ENCODE measurements around the gene PAIP2. TPM values are rescaled to one million over a fixed set of nuclear protein-coding genes. Genes with fewer than 3 reads are reported as not detected.
"Not testable (repeated sequence)": the region's sequence is repeated elsewhere in the genome, so short reads cannot be mapped to it uniquely, and the experiment has no call there.

Gene PAIP2
- total RNA-seq, 1 experiment from 2014 or later = 79.4 TPM

GRCh38 chr5:139308797-139309196 is 32.9 kb upstream of the PAIP2 start:
- peaks cover 8% of the 10 kb centered on the region; the same call in 1 of the 2 replicates for H3K36me3 ChIP-seq (ENCODE audit: control insufficient read depth, insufficient read depth, low read length)
- DNase-seq (ENCODE audit: low read depth, low spot score) (no peak), ATAC-seq (no peak)
- ChIA-PET POLR2A (no interaction called here), CTCF (no interaction called here)
- intact Hi-C loops (cut with micrococcal nuclease; ENCODE audit: unreplicated experiment) = no loop called here
- in situ Hi-C loops (cut with HindIII; ENCODE audit: low pct_unique_long_range_greater_than_20kb, low sequenced_read_pairs) = no loop called here
- peaks cover 63% of the 10 kb centered on the region for H3K4me1 ChIP-seq (ENCODE audit: control insufficient read depth, insufficient read depth, low read length)
- no peaks in the 10 kb centered on the region for H3K9me3 ChIP-seq (ENCODE audit: control insufficient read depth, insufficient read depth, low read depth, low read length)
- TF ChIP-seq POLR2AphosphoS5 (IDR thresholded peaks at IDR 0.05; ENCODE audit: low read depth, low read length) (no peak), CTCF (IDR thresholded peaks at IDR 0.05) (no peak), SIN3A (IDR thresholded peaks at IDR 0.05; ENCODE audit: borderline replicate concordance, insufficient read depth, low read depth, low read length) (no peak)
- no peaks in the 10 kb centered on the region for H3K27me3 ChIP-seq (ENCODE audit: control insufficient read depth, insufficient read depth, low read length)
- no peak overlapping the region for H3K4me3 ChIP-seq (ENCODE audit: low read depth in 2 of 2, low read length in 2 of 2)
- no TSS peak for BruUV-seq (replicated peaks)
- no peak overlapping the region for H3K27ac ChIP-seq (ENCODE audit: low read length)

GRCh38 chr5:139310715-139311186 is 30.9 kb upstream of the PAIP2 start:
- Histone ChIP-seq H3K4me1 (ENCODE audit: control insufficient read depth, insufficient read depth, low read length) (peaks cover 51% of the 10 kb centered on the region), H3K36me3 (ENCODE audit: control insufficient read depth, insufficient read depth, low read length) (peaks cover 20% of the 10 kb centered on the region), H3K27ac (ENCODE audit: low read length) (peak overlapping the region; percentile 36)
- H3K27me3 ChIP-seq (ENCODE audit: control insufficient read depth, insufficient read depth, low read length); BruUV-seq (replicated peaks); intact Hi-C loops (cut with micrococcal nuclease; ENCODE audit: unreplicated experiment); CTCF ChIA-PET; POLR2A ChIA-PET; H3K9me3 ChIP-seq (ENCODE audit: control insufficient read depth, insufficient read depth, low read depth, low read length); in situ Hi-C loops (cut with HindIII; ENCODE audit: low pct_unique_long_range_greater_than_20kb, low sequenced_read_pairs); H3K4me3 ChIP-seq (ENCODE audit: low read depth in 2 of 2, low read length in 2 of 2): not testable (repeated sequence)
- DNase-seq (ENCODE audit: low read depth, low spot score) (peak; percentile 55), ATAC-seq (peak; percentile 65; the same call in 1 of the 2 replicates)

GRCh38 chr5:139312075-139312474 is 29.6 kb upstream of the PAIP2 start:
- BruUV-seq (replicated peaks) = no TSS peak
- in situ Hi-C loops (cut with HindIII; ENCODE audit: low pct_unique_long_range_greater_than_20kb, low sequenced_read_pairs) (no loop called here), intact Hi-C loops (cut with micrococcal nuclease; ENCODE audit: unreplicated experiment) (no loop called here)
- no peaks in the 10 kb centered on the region for H3K9me3 ChIP-seq (ENCODE audit: control insufficient read depth, insufficient read depth, low read depth, low read length)
- H3K36me3 ChIP-seq (ENCODE audit: control insufficient read depth, insufficient read depth, low read length) = peaks cover 24% of the 10 kb centered on the region
- no peaks in the 10 kb centered on the region for H3K27me3 ChIP-seq (ENCODE audit: control insufficient read depth, insufficient read depth, low read length)
- H3K27ac ChIP-seq (ENCODE audit: low read length) = no peak overlapping the region
- peaks cover 47% of the 10 kb centered on the region for H3K4me1 ChIP-seq (ENCODE audit: control insufficient read depth, insufficient read depth, low read length)
- DNase-seq (ENCODE audit: low read depth, low spot score) (no peak), ATAC-seq (no peak)
- no peak overlapping the region for H3K4me3 ChIP-seq (ENCODE audit: low read depth in 2 of 2, low read length in 2 of 2)
- ChIA-PET CTCF (no interaction called here), POLR2A (no interaction called here)
- TF ChIP-seq POLR2AphosphoS5 (IDR thresholded peaks at IDR 0.05; ENCODE audit: low read depth, low read length) = no peak
- TF ChIP-seq REST (IDR thresholded peaks at IDR 0.05; ENCODE audit: insufficient read depth in 1 of 2, low read depth in 2 of 2, low read length in 1 of 2) = no peak
- no peak for TF ChIP-seq TCF7L2 (IDR thresholded peaks at IDR 0.05; ENCODE audit: low read depth, low read length)
- no peak for TF ChIP-seq CTCF (IDR thresholded peaks at IDR 0.05)
- no peak for TF ChIP-seq SIN3A (IDR thresholded peaks at IDR 0.05; ENCODE audit: borderline replicate concordance, insufficient read depth, low read depth, low read length)

Data from Panc1 (cell line).